ENCODE data around the gene KLF15. TPM values are rescaled to one million over a fixed set of nuclear protein-coding genes. Genes with fewer than 3 reads are reported as not detected.

Gene KLF15
- 10 to 100 TPM; 43.4 to 55.1 TPM for total RNA-seq

DNA sequence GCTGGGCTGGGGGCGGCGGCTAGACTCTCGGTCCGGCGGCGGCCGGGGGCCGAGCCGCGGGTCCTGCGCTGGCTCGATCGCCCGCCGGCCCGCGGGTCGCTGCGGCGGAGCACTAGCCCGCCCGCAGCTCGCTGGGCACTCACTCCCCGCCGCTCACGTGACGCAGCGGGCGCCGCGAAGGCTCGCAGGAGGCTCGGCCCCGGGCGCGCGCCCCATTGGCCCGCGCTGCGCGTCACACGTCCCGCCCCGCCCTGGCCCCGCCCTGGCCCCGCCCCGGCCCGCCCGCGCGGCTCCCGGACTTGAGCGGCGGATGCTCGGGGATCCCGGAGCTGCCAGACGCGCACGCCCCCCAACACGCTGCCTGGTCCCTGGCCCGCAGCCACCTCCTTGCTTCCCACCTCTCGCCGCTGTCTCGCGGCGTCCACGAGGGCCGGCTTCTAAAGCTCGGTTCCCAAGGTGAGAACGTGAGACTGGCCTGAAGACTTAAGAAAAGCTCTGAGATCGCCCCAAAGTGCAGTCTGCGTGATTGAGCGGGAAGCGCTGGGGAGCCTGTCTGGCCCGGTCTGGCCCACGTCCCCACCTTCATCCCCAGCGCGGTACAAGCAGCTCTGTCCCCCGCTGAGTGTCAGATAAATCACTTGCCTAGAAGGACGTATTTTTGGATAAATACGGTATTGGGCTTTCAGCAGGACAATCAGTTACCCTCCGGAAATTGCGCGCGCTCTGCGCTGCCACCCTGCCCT, at the start of gene KLF15:
Gene KLF15 (minus strand): TSS at position 114 of the 743 bp plus-strand sequence. CDS start 4,486 bp downstream, outside the sequence.
- H3K4me3 ChIP-seq = peak within 1 kb of the TSS; percentile 69 to 87
- DNase-seq (ENCODE audit: low spot score) = peak; percentile 92
- peaks cover 0 to 45% of the 10 kb centered on the region in 2 donors for H3K4me1 ChIP-seq
- H3K27ac ChIP-seq = peak within 1 kb of the TSS; percentile 97
- peaks cover 2% of the 10 kb centered on the region for H3K36me3 ChIP-seq
- TF ChIP-seq, protein P1, sequence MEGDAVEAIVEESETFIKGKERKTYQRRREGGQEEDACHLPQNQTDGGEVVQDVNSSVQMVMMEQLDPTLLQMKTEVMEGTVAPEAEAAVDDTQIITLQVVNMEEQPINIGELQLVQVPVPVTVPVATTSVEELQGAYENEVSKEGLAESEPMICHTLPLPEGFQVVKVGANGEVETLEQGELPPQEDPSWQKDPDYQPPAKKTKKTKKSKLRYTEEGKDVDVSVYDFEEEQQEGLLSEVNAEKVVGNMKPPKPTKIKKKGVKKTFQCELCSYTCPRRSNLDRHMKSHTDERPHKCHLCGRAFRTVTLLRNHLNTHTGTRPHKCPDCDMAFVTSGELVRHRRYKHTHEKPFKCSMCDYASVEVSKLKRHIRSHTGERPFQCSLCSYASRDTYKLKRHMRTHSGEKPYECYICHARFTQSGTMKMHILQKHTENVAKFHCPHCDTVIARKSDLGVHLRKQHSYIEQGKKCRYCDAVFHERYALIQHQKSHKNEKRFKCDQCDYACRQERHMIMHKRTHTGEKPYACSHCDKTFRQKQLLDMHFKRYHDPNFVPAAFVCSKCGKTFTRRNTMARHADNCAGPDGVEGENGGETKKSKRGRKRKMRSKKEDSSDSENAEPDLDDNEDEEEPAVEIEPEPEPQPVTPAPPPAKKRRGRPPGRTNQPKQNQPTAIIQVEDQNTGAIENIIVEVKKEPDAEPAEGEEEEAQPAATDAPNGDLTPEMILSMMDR (IDR thresholded peaks at IDR 0.05) = no peak
- no peaks in the 10 kb centered on the region for H3K9me3 ChIP-seq
- no peaks in the 10 kb centered on the region for H3K27me3 ChIP-seq

GRCh38 chr3:126406389-126407296, 49.4 kb upstream of the KLF15 start:
- TF ChIP-seq, protein P1 (IDR thresholded peaks at IDR 0.05) = no peak
- Histone ChIP-seq H3K4me3 (no peak overlapping the region), H3K4me1 (no peaks in the 10 kb centered on the region), H3K36me3 (no peaks in the 10 kb centered on the region), H3K9me3 (no peaks in the 10 kb centered on the region), H3K27ac (no peak overlapping the region), H3K27me3 (no peaks in the 10 kb centered on the region)
- peak; percentile 32 for DNase-seq (ENCODE audit: low spot score)

DNA sequence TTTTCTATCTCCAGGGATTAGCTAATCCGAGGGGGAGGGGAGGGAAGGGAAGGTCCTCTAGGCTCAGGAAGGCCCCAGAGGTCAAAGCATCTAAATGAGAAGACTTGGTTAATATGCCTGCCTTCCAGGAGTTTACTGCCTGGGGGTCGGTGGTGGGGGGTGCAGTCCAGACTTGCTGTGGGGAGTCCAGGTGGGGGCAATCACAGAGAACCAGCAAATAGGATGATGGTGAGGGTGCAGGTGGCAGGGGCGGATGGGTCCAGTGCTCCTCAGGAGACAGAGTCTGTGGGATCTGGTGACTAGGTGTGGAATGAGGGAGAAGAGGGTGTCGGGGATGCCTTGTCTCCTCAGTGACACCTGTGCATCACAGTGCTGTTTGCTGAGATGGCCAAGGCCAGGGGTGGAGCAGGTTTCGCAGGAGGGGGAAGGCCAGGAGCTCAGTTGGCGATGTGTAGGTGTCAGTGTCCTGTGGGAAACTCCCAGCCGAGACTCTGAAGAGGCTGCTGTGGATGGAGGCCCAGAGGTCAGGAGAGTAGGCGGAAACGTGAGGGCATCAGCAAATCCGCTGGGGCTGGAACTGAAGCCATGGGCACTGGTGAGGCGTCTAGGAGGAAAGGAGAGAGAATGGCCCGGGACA, 45.6 kb upstream of the KLF15 start:
- no peaks in the 10 kb centered on the region for H3K9me3 ChIP-seq
- DNase-seq (ENCODE audit: low spot score) = no peak
- H3K36me3 ChIP-seq = no peaks in the 10 kb centered on the region
- TF ChIP-seq, protein P1 (IDR thresholded peaks at IDR 0.05) = no peak
- H3K27me3 ChIP-seq = no peaks in the 10 kb centered on the region
- H3K4me3 ChIP-seq = no peak overlapping the region
- H3K4me1 ChIP-seq = no peaks in the 10 kb centered on the region
- no peak overlapping the region for H3K27ac ChIP-seq

DNA sequence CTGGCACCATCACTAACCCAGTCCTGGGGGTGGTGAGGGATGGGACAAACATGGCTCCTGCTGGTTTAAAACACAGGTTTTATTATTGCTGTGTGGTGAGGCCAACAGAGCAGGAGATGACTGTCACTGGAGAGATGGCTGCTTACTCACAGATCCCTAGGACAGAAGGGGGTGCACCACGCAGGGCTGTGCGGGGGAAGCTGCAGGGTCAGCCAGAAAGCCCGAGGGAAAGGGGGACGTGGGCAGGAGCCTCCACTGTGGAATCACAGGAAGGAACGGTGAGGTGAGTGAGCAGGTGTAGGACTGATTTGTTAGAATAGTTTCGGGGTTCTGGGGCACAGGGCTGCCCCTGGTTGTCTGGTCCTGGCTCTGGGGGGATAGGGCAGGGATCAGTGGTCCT, 45.0 kb upstream of the KLF15 start:
- no peaks in the 10 kb centered on the region for H3K27me3 ChIP-seq
- H3K4me3 ChIP-seq = no peak overlapping the region
- H3K4me1 ChIP-seq = no peaks in the 10 kb centered on the region
- no peaks in the 10 kb centered on the region for H3K36me3 ChIP-seq
- no peaks in the 10 kb centered on the region for H3K9me3 ChIP-seq
- TF ChIP-seq, protein P1 (IDR thresholded peaks at IDR 0.05) = no peak
- H3K27ac ChIP-seq = no peak overlapping the region
- no peak for DNase-seq (ENCODE audit: low spot score)

- no peaks in the 10 kb centered on the region for H3K4me1 ChIP-seq
Measured at GRCh38 chr3:126401611-126402160, 44.5 kb upstream of the KLF15 start.

More at GRCh38 chr3:126401611-126402160, 44.5 kb upstream of the KLF15 start:
- TF ChIP-seq, protein P1 (IDR thresholded peaks at IDR 0.05) = no peak
- no peaks in the 10 kb centered on the region for H3K27me3 ChIP-seq
- no peaks in the 10 kb centered on the region for H3K36me3 ChIP-seq
- no peak overlapping the region for H3K27ac ChIP-seq
- H3K9me3 ChIP-seq = no peaks in the 10 kb centered on the region
- DNase-seq (ENCODE audit: low spot score) = no peak
- no peak overlapping the region for H3K4me3 ChIP-seq

All from right atrium auricular region (tissue), 2 donors.